DMS153 treated with DMSO at 0.1 percent for 48 hours (cell line): ENCODE results near the gene NCS1.

ENCODE experiments used
- DNase-seq: peaks from one replicate; lab custom pipeline; 2025; ENCODE audit not compliant: unreplicated experiment; lab: John Stamatoyannopoulos, UW

The NCS1 gene

DNA sequence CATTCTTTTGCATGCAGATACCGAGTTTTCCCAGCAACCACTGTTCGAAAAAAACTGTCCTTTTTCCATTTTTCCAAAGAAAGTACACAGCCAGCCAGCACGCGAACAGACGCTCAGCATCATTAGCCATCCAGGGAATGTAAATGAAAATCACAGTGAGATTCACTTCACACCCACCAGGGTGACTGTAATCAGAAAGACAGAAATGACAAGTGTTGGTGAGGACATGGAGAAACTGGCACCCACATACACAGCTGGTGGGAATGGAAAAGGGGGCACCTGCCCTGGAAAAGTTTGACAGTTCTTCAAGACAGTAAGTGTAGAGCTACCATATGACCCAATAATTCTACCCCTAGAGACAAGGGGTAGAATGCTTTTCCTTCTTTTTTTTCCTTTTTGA, 25.0 kb upstream of the NCS1 start:
- DNase-seq: no peak

DNA sequence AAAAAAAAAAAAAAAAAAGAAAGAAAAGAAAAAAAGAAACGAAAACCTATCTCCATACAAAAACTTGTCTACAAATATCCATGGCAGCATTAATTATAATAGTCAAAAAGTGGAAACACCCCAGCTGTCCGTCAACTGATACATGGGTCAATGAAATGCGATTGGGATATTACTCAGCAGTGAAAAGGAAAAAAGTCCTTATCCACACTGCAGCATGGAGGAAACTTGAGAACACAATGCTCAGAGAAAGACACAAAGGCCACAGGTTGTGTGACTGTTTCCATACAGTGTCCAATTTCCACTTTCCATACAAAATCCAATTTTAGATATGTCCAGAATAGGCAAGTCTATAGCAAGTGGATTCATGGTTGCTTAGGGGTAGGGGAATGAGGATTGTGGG, 24.3 kb upstream of the NCS1 start:
- no peak for DNase-seq

DNA sequence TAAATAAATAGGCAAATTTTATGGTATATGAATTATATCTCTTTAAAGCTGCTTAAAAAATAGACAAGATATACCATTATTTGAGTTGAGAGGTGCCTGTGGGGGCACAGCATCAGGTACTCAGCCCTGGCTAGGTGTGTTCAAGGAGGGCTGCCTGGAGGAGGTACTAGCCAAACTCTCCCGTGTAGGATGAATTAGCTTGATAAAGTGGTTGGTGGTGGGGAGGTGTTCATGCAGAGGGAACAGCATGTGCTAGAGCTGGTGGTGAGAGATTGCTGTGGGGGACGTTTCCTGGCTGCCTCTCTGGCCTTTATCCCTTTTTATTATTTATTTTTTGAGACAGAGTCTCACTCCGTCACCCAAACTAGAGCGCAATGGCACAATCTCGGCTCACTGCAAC, 23.2 kb upstream of the NCS1 start:
- DNase-seq: no peak

DNA sequence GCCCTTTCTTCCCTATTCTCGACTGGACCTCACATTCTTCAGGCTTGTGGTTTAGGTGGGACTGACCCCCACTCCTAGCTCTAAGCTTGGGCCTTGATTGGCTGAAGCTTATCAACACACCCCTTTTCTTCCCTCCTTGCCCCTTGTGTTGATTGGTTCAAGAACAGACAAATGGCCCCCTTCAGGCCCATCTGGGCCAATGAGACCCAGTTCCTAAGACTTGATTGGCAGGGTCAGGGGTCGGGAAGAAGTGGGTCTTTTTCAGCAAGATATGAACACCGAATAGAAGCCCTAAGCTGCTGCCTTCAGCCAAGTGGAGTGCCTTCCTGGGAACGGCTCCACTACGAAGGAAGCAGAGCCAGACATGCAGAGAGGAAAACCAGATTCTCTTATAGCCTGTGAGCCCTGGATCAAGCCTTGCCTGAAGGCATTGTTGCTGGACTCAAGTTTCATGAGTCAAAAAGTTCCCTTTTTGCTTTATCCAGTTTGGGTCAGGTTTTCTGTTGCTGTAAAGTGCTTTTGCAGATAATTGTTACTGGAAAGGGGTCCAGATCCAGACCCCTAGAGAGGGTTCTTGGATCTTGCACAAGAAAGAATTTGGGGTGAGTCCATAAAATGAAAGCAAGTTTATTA, 22.4 kb upstream of the NCS1 start:
- no peak for DNase-seq

DNA sequence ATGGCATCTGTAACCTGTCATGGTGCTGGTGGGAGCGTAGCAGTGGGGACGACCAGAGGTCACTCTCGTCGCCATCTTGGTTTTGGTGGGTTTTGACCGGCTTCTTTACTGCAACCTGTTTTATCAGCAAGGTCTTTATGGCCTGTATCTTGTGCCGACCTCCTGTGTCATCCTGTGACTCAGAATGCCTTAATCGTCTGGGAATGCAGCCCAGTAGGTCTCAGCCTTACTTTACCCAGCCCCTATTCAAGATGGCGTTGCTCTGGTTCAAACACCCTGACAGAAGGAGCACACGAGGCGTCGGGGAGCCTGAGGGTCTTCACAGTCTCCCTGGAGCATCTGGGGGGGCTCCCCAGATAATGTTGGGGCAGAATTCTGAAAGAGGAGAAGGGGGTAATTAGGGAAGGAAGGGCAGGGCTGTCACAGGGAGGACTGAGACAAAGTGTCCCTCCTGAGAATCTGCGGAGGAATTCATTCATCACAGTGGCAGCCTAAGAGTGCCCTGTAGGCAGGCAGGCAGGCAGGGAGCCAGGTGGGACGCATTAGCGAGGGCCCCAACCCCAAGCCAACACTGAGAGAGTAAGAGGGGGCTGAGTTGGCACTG, 21.3 kb upstream of the NCS1 start:
- no peak for DNase-seq

DNA sequence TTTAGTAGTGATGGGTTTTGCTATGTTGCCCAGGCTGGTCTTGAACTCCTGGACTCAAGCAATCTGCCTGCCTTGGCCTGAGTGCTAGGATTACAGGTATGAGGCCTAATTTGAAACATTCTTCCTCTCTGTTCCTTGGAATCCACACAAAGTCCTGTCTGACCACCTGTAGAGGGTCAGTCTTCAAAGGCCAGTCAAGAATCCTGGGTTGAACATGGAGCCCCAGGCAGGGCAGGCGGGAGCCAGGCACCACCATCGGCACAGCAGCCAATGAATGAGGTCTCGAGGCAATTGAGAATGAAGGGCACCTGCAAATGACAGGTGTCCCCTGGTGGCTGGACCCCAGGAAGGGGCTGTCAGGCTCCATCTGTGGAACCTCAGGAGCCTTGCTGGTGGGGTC, 17.4 kb upstream of the NCS1 start:
- no peak for DNase-seq

DNA sequence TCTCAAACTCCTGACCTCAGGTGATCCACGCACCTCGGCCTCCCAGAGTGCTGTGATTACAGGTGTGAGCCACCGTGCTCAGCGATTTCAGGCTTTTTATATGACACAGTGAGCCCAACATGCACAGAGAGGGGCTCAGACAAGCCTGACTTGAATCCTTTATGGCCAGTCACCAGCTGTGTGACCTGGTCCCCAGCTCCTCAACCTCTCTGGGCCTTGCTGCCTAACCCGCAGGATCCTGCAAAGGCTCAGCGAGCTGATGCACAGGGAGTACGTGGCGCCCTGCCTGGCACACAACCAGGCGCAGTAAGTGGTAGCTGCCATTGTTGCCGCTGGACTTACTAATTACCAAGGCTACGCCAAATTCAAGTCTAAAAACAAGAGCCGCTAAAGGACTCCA, 16.6 kb upstream of the NCS1 start:
- no peak for DNase-seq

DNA sequence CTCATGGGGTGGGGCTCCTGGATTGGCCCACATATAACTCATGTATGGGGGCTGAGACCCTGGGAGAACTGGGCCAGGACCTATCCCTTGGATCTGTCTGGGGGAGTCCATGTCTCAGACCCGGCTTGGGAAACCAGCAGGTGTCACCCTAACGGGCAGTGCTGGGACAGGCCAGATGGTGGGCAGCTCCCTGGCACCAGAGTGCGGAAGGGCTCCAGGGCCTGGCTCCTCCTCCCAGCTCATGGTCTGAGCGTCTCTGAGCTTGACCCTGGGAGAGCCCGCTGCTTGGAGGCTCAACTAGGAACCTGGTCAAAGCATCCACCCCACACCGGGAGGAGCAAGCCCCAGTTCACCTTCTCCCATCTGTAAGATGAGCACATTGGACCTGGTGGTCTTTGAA, 15.5 kb upstream of the NCS1 start:
- DNase-seq: no peak

DNA sequence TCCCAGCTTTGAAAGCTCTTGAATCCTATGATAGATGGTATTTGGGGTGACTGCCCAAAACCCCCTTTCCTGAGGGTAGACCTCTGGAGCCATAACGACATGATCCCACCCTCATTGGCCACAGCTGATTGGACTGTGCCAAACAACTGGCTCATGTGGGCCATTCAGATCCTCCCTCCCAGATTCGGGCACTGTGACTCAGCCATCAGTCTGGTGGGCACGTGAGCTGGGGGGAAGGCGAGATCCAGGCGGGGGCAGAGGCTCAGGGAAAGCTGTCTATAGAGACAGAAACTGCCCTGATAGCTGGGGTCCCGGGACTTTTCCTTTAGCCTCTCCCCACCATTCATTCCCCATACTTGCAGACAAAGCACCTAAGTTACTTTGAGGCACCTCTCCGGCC, 15.1 kb upstream of the NCS1 start:
- no peak for DNase-seq

DNA sequence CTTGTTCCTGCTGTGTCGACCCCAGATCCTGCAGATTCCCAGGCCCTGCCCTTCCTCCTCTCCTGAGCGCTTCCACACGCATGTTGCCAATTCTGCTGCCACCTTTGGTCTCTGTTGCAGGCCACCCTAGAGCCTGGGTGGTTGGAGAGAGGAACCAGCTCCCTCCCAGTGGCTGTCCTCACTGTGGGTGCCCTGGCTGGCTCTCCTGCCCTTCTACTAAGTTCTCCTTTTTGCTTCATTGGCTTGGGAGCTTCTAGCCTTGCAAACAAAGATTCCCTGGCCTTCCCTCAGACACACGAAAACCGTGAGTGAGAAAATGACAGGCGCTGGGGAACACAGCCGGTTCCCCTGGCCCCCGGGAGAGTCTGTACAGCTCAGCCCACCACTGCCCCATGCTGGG, 14.2 kb upstream of the NCS1 start:
- DNase-seq: no peak

DNA sequence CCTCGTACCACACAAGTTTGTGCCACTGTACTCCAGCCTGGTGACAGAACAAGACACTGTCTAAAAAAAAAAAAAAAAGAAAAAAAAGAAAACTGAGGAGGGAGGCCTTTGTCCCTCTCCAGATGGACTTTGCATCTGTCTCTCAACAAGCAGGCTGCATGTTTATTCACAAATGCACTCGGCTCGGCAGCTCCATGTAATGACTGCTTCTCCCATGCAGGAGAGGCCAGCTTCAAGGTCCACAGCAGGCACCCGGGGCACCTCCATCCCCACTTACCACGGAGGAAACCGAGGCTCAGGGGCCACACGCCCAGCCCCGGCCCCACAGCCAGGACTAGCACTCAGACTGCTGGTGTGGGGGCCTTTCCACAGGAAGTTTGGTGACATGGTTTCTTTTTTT, 13.1 kb upstream of the NCS1 start:
- no peak for DNase-seq

DNA sequence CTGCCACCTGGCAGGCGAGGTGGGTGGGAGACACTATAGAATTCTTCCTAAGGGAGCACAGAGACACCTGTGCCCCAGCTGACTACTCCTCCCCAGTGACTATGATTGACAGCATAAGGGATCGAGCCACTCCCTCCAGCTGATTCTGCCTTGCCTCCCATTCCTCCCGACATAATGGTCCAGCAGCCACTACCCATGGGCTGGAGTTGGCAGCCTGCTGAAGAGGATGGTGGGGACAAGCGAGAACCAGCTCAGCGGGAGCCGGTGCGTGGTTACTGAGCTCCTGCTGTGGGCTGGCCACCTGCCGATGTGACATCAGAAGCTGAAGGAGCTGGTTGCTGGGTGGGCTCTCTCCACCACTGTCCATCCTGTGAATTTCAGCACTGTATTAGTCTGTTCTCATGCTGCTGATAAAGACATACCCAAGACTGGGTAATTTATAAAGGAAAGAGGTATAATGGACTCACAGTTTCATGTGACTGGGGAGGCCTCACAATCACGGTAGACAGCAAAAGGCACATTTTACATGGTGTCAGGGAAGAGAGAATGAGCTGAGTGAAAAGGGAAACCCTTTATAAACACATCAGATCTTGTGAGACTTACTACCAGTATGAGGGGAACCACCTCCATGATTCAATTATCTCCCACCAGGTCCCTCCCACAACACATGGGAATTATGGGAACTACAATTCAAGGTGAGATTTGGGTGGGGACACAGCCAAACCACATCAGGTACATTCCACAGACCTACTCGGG, 12.1 kb upstream of the NCS1 start:
- peak; percentile 21 for DNase-seq

DNA sequence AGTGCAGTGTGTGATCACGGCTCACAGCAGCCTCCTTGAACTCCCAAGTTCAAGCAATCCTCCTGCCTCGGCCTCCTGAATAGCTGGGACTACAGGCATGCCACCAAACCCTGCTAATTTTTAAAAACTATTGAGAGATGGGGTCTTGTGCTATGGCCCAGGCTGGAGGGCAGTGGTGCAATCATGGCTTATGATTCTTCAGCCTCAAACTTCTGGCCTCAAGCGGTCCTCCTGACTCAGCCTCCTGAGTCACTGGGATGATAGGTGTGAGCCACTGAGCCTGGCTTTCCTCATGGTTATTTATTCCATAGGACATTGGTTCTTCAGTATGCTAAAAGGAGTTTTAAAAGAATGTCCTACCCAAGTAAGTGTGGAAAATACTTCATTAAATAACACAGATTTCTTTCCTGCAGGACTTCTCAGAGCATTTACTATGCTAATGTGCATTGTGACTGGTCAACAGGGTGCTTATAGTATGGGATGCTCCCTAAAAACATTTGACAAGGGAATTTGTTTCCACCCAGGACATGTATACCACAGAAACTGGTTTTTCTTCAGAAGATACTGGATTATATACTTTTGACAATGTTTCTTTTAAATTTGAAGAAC, 11.2 kb upstream of the NCS1 start:
- no peak for DNase-seq

DNA sequence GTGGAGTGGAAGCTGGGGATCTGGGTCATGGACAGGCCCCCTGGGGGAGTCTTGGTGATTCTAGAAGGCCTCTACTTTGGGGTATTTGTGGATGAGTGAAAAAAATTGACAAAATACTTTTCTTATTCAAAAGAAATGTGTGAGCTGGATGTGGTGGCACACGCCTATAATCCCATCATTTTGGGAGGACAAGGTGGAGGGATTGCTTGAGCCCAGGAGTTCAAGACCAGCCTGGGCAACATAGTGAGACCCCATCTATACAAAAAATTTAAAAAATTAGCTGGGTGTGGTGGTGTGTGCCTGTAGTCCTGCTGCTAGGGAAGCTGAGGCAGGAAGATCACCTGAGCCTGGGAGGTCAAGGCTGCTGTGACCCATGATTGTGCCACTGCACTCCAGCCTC, 6.6 kb upstream of the NCS1 start:
- DNase-seq: no peak

DNA sequence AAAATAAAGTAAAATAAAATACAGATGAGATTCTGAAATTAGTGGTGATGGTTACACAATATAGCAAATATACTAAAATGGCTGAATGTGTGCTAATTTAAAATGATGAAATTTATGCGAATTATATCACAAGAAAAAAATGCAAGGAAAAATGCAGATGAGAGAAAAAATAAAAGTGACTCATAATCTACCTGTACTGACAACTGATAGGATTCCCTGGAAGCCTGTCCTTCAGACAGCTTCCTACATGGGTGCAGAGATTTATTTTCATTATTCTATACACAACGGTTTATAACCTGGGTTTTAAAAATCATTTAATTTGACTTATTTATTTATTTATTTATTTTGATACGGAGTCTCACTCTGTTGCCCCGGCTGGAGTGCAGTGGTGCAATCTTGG, 5.8 kb upstream of the NCS1 start:
- no peak for DNase-seq

DNA sequence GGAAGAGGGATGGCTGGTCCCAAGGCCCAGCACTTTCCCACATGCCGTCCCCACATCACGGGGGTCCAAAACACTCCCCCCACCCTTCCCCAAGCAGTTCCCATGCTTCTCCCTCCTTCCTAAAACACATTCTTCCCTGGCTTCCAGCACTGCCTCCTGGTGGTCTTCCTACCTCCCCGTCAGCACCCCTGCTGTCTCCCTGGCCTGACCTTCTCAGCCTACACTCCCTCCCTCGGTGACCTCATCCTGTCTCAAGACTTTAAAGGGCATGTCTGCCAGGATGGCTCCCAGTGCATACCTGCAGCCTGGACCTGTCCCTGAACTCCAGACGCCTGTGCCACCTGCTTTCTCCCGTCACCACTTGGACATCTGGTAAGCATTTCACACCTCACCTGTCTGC, 4.3 kb upstream of the NCS1 start:
- no peak for DNase-seq

DNA sequence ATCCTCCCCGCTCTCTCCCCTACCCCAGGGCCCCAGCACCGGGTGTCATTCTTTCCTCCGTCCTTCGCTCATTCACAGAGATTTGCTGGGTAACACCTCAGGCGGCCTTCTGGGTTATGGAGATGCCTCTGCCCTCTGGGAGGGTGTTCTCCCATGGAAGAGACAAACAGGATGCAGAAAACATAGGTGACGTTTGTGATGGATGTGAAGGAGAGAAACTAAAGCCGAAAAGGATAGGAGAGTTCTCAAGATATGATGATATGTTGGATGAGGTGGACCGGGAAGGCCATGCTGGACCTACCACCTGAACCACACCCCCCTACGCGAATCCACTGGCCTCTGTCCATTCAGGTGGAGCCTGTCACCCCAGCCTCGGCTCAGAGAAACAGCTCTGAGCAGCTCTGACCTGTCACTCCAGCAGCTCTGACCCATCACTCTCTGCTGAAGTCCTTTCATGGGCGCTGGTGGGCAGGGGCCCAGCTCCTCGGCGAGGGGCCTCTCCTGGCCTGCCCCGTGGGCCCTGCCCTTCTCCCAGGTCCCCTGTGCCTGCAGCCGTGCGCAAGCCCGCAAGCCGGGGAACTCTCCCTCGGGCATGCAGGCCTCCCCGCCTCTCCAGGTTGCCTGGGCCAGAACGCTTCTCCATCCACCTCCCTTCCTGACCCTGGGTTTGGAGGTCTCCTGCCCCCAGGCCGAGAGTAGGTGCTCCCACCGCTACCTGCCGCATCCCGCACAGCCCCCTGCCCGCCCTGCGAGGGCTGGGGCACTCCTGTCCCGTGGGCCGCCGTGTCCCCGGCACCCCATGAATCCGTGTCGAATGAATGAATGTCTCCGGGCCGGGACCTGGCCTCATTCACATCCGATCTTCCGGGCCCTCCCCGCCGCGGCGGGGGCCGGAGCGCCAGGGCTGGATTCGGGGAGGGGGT, 717 bp upstream of the NCS1 start:
- DNase-seq: no peak

DNA sequence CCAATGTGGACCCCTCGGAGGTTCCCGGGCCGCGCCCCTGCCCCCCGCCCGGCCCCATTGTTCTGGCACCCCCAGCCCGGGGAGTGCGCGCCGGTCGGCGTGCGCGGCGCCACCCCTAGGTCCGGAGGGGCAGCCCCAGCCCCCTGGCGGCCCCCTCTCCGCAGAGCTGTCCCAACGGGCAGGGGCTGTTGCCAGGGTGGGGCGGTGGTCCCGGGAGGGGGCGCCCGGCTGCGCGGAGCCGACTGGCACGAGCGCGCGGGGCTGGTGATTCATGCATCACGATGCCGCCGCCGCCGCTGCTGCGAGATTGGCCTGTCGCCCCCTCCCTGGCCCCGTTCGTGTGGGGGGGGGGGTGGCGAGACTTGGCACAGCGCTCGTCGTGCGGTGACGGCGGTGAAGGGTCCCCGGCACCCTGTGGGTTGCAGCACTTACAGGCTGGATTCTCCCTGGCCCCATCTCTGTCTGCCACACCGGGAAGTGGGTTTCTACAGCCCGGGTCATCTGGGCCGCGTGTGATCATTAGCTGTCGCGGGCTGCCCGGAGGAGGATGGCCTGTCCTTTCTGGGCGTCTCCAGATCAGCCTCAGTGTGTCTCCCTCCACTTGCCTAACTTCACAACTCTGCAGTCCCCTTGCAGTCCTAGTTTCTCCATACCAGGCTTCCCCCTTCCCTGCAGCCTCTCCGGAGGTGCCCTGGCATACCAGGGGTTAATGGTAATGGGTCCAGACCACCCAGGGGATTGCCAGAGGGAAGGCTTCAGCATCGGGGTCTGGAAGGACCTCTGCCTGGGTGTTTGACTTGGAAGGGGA, 858 bp downstream of the NCS1 start:
- no peak for DNase-seq

DNA sequence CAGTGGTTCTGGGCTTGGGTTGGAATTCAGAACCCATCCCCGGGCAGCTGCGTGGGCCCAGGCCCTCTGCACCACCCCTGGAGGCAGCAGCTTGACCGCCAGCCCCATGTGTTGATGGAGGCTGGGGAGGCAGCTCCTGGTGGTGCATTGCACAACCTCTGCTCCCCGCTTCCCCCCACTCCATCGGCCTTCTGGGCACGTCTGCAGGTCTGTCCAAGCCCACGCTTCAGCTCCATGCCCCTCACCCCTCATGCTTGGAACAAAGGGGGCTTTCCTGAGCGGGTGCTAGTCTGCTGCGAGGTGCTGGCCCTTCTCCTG, 1.4 kb downstream of the NCS1 start:
- no peak for DNase-seq

DNA sequence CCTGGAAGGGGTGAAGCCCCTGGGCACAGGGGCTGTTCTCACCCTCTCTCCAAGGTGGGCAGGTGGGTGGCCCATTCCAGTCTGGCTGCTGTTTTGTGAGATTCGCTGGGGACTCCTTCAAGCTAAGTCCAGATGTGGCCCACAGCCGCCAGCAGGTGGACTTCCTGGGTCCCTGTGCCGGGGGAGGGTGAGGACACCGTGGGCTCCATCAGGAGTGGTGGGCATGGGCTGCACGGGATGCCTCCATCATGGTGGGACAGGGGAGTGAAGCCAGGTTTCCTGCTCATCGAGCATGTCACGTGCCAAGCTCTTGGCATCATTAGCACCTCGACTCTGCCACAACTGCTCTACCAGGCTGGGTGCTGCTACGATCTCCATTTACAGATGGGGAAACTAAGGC, 1.8 kb downstream of the NCS1 start:
- no peak for DNase-seq

DNA sequence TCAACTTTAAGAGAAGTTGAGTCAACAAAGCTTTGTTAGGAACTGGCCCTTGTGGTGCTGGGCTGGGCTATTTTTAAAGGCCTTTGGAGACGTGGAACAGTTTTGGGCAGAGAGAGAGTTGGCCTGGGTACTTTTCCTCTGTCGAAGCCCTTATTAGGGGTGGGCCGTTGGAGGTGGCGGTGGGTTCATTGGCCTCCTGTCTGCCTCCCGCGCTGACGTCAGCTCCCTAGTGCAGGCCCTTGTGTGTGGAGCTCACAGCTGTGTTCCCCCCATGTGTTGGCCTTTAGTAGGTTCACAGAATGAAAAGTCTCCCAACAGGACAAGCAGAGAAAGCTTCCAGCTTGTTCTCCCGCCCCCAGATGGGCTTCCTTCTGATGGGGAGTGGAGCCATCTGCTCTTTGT, 2.7 kb downstream of the NCS1 start:
- DNase-seq: no peak
